ENCODE measurements around the gene NRG3.

- no peak for TF ChIP-seq CTCF (IDR thresholded peaks at IDR 0.05)
- no peak for TF ChIP-seq POLR2A (IDR thresholded peaks at IDR 0.05)
Observed at GRCh38 chr10:82815680-82816079, 940.7 kb downstream of the NRG3 start.

Data from prostate gland (tissue), 2 donors.